ENCODE measurements around the gene SORCS2. TPM values are rescaled to one million over a fixed set of nuclear protein-coding genes. Genes with fewer than 3 reads are reported as not detected.
A peak's percentile ranks its signal among the peaks of the same experiment; 100 is the strongest.

The SORCS2 gene
- total and polyA plus RNA-seq, 2 of the 13 experiments (the other 11 are each of a cell fraction or from before 2014, with no cell fraction given), result 0.82 to 1.0 TPM

- TF ChIP-seq CEBPB (IDR thresholded peaks at IDR 0.05; ENCODE audit: borderline replicate concordance, low read depth, low read length) (peak; percentile 99), E2F1 (CRISPR knock-in tag; IDR thresholded peaks at IDR 0.05) (no peak), ZNF101 (CRISPR knock-in tag; IDR thresholded peaks at IDR 0.05; ENCODE audit: borderline replicate concordance, low read depth) (no peak), YY1 (IDR thresholded peaks at IDR 0.05; ENCODE audit: insufficient read depth, insufficient replicate concordance, low read depth, low read length) (peak; percentile 24), JUN (CRISPR knock-in tag; IDR thresholded peaks at IDR 0.05) (no peak), ZNF557 (CRISPR knock-in tag; IDR thresholded peaks at IDR 0.05) (no peak), MTA1 (CRISPR knock-in tag; IDR thresholded peaks at IDR 0.05; ENCODE audit: borderline replicate concordance) (peak; percentile 76; the same call in 1 of the 2 replicates), SIN3A (IDR thresholded peaks at IDR 0.05; ENCODE audit: borderline replicate concordance, low read depth, low read length) (no peak), ATM (IDR thresholded peaks at IDR 0.05; ENCODE audit: borderline replicate concordance) (no peak), PRDM15 (CRISPR knock-in tag; IDR thresholded peaks at IDR 0.05) (no peak), LCORL (IDR thresholded peaks at IDR 0.05) (no peak), LCORL (CRISPR knock-in tag; IDR thresholded peaks at IDR 0.05) (peak; percentile 92), ZNF749 (CRISPR knock-in tag; IDR thresholded peaks at IDR 0.05; ENCODE audit: borderline replicate concordance) (no peak), FOXM1 (CRISPR knock-in tag; IDR thresholded peaks at IDR 0.05) (no peak), ZEB1 (IDR thresholded peaks at IDR 0.05; ENCODE audit: insufficient replicate concordance, low read depth) (no peak), ZNF136 (CRISPR knock-in tag; IDR thresholded peaks at IDR 0.05; ENCODE audit: low read depth) (no peak), ZNF10 (CRISPR knock-in tag; IDR thresholded peaks at IDR 0.05; ENCODE audit: borderline replicate concordance, low read depth) (no peak)
- TF ChIP-seq, protein P1, sequence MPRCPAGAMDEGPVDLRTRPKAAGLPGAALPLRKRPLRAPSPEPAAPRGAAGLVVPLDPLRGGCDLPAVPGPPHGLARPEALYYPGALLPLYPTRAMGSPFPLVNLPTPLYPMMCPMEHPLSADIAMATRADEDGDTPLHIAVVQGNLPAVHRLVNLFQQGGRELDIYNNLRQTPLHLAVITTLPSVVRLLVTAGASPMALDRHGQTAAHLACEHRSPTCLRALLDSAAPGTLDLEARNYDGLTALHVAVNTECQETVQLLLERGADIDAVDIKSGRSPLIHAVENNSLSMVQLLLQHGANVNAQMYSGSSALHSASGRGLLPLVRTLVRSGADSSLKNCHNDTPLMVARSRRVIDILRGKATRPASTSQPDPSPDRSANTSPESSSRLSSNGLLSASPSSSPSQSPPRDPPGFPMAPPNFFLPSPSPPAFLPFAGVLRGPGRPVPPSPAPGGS (CRISPR knock-in tag; IDR thresholded peaks at IDR 0.05), result no peak
- TF ChIP-seq, protein P2, sequence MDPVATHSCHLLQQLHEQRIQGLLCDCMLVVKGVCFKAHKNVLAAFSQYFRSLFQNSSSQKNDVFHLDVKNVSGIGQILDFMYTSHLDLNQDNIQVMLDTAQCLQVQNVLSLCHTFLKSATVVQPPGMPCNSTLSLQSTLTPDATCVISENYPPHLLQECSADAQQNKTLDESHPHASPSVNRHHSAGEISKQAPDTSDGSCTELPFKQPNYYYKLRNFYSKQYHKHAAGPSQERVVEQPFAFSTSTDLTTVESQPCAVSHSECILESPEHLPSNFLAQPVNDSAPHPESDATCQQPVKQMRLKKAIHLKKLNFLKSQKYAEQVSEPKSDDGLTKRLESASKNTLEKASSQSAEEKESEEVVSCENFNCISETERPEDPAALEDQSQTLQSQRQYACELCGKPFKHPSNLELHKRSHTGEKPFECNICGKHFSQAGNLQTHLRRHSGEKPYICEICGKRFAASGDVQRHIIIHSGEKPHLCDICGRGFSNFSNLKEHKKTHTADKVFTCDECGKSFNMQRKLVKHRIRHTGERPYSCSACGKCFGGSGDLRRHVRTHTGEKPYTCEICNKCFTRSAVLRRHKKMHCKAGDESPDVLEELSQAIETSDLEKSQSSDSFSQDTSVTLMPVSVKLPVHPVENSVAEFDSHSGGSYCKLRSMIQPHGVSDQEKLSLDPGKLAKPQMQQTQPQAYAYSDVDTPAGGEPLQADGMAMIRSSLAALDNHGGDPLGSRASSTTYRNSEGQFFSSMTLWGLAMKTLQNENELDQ (CRISPR knock-in tag; IDR thresholded peaks at IDR 0.05; ENCODE audit: borderline replicate concordance), result no peak
- TF ChIP-seq, protein P3, sequence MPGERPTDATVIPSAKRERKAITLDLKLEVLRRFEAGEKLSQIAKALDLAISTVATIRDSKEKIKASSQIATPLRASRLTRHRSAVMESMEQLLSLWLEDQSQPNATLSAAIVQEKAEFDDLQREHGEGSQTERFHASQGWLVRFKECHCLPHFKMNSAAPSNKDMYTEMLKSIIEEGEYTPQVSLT (CRISPR knock-in tag; IDR thresholded peaks at IDR 0.05; ENCODE audit: borderline replicate concordance, low read depth), result no peak
Measured at GRCh38 chr4:7638984-7639789, 446.8 kb downstream of the SORCS2 start (continued).
